HFFc6 (cell line): ENCODE data around the gene ILDR2. TPM values are rescaled to one million over a fixed set of nuclear protein-coding genes. Genes with fewer than 3 reads are reported as not detected.

ENCODE experiments used
- DNase-seq: peaks from one replicate; pipeline ENCODE4 v3.0.0-alpha.2; 2018
- H3K27ac Mint-ChIP-seq: 2 replicates; pipeline ENCODE4 v1.8.0; 2020; ENCODE audit warnings: mild to moderate bottlenecking, mixed read lengths
- H3K27me3 Mint-ChIP-seq: 2 replicates; pipeline ENCODE4 v1.8.0; 2021; ENCODE audit warnings: mild to moderate bottlenecking, moderate library complexity, mixed read lengths; ENCODE audit not compliant: insufficient read depth
- H3K36me3 Mint-ChIP-seq: 2 replicates; pipeline ENCODE4 v1.8.0; 2021; ENCODE audit warnings: low read depth, mixed read lengths
- H3K4me1 Mint-ChIP-seq: 2 replicates; pipeline ENCODE4 v1.8.0; 2020; ENCODE audit warnings: low read depth, mixed read lengths
- H3K4me3 Mint-ChIP-seq: 2 replicates; pipeline ENCODE4 v1.8.0; 2020; ENCODE audit warnings: mild to moderate bottlenecking, moderate library complexity, mixed read lengths
- H3K9me3 Mint-ChIP-seq: 2 replicates; pipeline ENCODE4 v1.8.0; 2020; ENCODE audit warnings: mild to moderate bottlenecking, mixed read lengths
- CTCF ChIP-seq: fragments of 200-600 bp; sonication (generic); IDR thresholded peaks from 2 replicates; pipeline ENCODE4 v1.5.0; 2021; ENCODE audit warnings: antibody characterized with exemption, mild to moderate bottlenecking
- total RNA-seq, 6 experiments: library from RNA; stranded (reverse); fragmentation: NEBNext Ultra II Directional; extraction: Animal tissue kit (Norgen Biotek cat#: 25700); gene quantifications; 2 replicates in 1 of 6; 3 replicates in 5 of 6; pipeline ENCODE4 v1.2.3, GENCODE V29; 2021

The ILDR2 gene
- total RNA-seq, 6 experiments from 2014 or later, result not detected

- TF ChIP-seq CTCF, result no peak
- no peaks in the 10 kb centered on the region for H3K36me3 Mint-ChIP-seq
- H3K4me3 Mint-ChIP-seq, result no peak overlapping the region
- H3K27me3 Mint-ChIP-seq, result peaks cover 28% of the 10 kb centered on the region
- H3K27ac Mint-ChIP-seq, result no peak overlapping the region
- no peak for DNase-seq
- no peaks in the 10 kb centered on the region for H3K9me3 Mint-ChIP-seq
- no peaks in the 10 kb centered on the region for H3K4me1 Mint-ChIP-seq
Observed at GRCh38 chr1:166933633-166934032, 41.7 kb downstream of the ILDR2 start.

GRCh38 chr1:166933140-166933539, 42.2 kb downstream of the ILDR2 start:
- Mint-ChIP-seq H3K9me3 (no peaks in the 10 kb centered on the region), H3K36me3 (no peaks in the 10 kb centered on the region), H3K4me3 (no peak overlapping the region), H3K27ac (no peak overlapping the region), H3K27me3 (peaks cover 28% of the 10 kb centered on the region), H3K4me1 (no peaks in the 10 kb centered on the region)
- TF ChIP-seq CTCF, result no peak
- no peak for DNase-seq

- TF ChIP-seq CTCF, result no peak
- Mint-ChIP-seq H3K36me3 (no peaks in the 10 kb centered on the region), H3K27me3 (peaks cover 27% of the 10 kb centered on the region), H3K9me3 (no peaks in the 10 kb centered on the region), H3K4me1 (peaks cover 11% of the 10 kb centered on the region), H3K4me3 (no peak overlapping the region), H3K27ac (no peak overlapping the region)
- no peak for DNase-seq
Observed at GRCh38 chr1:166929911-166930310, 45.4 kb downstream of the ILDR2 start.

- no peak for DNase-seq
- Mint-ChIP-seq H3K9me3 (no peaks in the 10 kb centered on the region), H3K4me1 (peaks cover 11% of the 10 kb centered on the region), H3K4me3 (no peak overlapping the region), H3K36me3 (no peaks in the 10 kb centered on the region), H3K27ac (no peak overlapping the region), H3K27me3 (peaks cover 17% of the 10 kb centered on the region)
- no peak for TF ChIP-seq CTCF
Observed at GRCh38 chr1:166927701-166928100, 47.6 kb downstream of the ILDR2 start.

GRCh38 chr1:166925810-166926478, 49.4 kb downstream of the ILDR2 start:
- no peak overlapping the region for H3K27ac Mint-ChIP-seq
- H3K4me1 Mint-ChIP-seq, result peaks cover 11% of the 10 kb centered on the region
- no peaks in the 10 kb centered on the region for H3K36me3 Mint-ChIP-seq
- H3K9me3 Mint-ChIP-seq, result no peaks in the 10 kb centered on the region
- TF ChIP-seq CTCF, result no peak
- H3K4me3 Mint-ChIP-seq, result peak overlapping the region; percentile 1; the same call in 1 of the 2 replicates
- peaks cover 22% of the 10 kb centered on the region for H3K27me3 Mint-ChIP-seq
- peak; percentile 42 for DNase-seq
